Smooth muscle cell of the brain vasculature (primary cell): ENCODE results near the gene PGC.

ENCODE experiments used
- DNase-seq: peaks from one replicate; pipeline ENCODE4 v3.0.0-alpha.2; 2012; ENCODE audit warnings: low read depth, low spot score

The PGC gene

DNA sequence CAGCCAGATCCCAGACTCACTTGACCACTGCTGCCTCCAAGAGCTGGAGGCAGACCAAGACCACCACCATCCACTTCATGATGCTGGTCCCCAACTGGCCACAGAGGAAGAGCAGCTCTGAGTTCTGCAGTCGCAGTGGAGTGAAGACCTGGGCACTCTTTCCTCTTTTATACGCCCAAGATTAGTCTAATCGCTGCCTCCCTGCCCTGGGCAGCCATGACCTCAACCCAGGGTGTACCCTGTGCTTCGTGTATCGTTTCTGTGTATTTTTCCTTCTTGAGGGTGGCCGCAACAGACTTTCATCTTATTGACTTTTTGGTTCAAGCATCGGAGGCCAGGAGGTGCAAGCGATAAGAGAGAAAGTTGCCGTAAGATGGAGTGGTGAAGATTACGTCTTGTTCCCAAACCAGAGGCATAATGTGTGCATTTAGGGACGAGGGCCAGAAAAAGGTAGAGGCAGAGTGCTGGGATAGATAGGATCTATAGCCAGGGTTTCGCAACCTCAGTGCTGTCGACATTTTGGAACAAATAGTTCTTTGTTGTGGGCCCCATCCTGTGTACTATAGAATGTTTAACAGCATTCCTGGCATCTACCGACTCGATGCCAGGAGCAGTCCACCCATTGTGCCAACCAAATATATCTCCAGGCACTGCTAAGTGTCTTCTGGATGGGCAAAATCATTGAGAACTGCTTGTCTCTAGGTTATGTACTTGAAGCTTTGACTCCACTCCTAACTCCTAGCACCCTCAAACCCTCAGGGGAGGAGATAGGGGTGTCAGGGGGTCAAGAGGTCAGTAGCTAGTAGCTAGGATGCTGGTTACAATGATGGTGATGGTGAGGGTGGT, at the start of gene PGC:
Gene PGC, minus strand, starts transcription at position 142 of the 846 bp plus-strand sequence. Its CDS starts 63 bp downstream, at position 79.
- no peak for DNase-seq

- DNase-seq = no peak
Measured at GRCh38 chr6:41796474-41796873, 49.3 kb upstream of the PGC start.

DNA sequence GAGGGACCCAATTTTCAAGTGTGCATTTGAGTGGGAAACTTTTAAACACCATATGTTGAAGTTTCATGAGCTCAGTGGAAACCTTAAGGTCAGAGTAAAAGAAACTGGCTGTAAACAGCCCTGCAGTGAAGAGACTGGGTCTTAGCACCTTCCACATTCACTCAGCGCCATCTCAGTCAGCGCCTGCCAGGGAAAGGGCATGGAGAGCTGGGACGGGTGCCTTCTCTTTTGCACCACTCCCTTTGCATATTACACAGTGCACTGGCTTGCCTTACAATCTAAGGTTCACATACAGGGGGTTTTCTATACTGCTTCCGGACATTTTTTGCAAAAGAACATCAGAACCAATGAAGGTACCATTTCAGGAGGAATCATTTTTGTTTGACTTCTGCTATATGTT, 44.8 kb upstream of the PGC start:
- no peak for DNase-seq

DNA sequence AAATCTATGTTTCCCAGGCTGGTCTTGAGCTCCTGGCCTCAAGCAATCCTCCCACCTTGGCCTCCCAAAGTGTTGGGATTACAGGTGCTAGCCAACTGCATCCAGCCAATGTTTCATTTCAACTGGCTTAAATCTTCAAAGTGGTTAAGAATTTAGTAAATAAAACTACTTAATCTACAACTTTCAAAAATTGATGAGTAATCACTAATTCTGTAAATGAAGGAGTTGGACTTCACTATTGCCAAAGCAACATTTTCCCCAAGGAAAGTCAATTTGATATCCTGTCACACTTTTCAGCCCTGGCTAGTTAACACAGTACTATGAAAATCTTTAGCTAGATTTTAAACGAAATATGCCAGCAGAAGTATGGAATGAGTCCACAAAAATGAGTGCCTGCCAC, 44.1 kb upstream of the PGC start:
- DNase-seq = no peak

GRCh38 chr6:41790045-41790444, 42.8 kb upstream of the PGC start:
- no peak for DNase-seq

GRCh38 chr6:41789390-41789724, 42.2 kb upstream of the PGC start:
- no peak for DNase-seq

DNA sequence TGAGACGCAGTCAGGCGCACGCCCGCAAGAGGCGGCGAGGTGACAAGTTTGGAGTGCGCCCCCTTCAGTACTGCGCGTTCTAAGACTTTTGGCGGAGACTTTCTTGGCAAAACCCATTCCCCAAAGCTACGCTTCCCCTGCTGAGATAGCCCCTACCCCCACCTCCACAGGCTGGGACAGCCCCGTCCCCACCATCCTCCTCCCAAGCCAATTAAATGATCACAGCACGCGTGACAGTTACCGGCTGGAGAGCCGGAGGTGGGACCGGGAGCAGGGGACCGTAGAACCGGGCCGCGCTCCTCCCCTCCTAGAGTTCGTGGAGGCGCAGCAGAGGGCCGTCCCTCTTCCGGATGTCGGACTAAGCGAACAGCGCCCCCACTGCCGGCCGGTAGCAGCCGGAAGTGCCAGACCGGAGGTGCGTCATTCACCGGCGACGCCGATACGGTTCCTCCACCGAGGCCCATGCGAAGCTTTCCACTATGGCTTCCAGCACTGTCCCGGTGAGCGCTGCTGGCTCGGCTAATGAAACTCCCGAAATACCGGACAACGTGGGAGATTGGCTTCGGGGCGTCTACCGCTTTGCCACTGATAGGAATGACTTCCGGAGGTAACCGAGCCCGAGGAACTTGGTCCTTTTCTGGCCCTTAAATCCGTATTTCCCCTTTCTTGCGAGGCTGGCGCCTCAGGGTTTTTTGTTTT, 40.2 kb upstream of the PGC start, which contains the start of gene TOMM6:
Gene TOMM6, plus strand, starts transcription at position 476 of the 699 bp plus-strand sequence. Its CDS starts 4 bp downstream, at position 480.
- peak; percentile 90 for DNase-seq

GRCh38 chr6:41786451-41787218, 39.4 kb upstream of the PGC start:
- peak; percentile 39 for DNase-seq

GRCh38 chr6:41785689-41786450, 38.7 kb upstream of the PGC start:
- DNase-seq = no peak

- no peak for DNase-seq
Measured at GRCh38 chr6:41785254-41785653, 38.1 kb upstream of the PGC start.

- DNase-seq = no peak
Measured at GRCh38 chr6:41784581-41785171, 37.5 kb upstream of the PGC start.

- no peak for DNase-seq
Measured at GRCh38 chr6:41783106-41783780, 36.0 kb upstream of the PGC start.

GRCh38 chr6:41781366-41781730, 34.2 kb upstream of the PGC start:
- DNase-seq = no peak

GRCh38 chr6:41780551-41781365, 33.6 kb upstream of the PGC start, which contains the start of gene PRICKLE4:
PRICKLE4 (plus strand) TSS chr6:41780782; CDS start chr6:41783474, 2,692 bp downstream.
- DNase-seq = no peak

DNA sequence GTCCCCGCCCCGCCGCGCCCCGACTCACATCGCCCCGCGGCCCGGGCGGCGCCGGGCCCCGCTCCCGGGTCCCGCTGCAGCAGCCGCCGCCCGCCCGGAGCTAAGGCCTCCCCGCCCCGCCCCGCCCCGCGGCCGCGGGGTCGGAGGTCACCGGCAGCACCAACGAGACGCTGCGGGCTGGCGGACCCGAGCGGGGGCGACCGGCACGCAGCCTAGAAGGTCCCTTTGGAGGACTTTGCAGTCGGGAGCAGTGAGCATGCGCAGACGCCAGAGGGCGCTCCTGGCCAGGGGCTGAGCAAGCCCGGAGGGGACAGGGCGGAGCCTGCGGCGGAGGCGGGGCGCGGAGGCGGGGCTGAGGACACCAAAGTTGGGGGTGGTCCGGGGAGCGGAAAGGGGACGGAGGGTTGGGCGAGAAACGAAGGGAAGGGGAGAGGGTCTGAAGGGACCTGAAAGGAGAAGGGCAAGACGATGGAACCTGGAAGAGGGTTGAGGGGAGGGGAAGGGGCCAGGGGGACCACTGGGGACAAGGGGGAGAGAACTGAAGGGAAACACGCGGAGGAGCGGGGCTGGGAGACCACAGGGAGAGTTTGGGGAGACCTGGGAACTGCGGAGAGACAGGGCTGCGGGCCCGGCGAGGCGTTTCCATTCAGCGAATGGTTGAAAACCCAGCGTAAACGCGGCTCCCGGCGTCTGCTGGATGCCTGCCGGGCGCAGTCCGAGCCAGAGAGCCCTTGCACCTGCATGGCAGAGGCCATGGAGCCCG, 32.8 kb upstream of the PGC start, which contains the start of gene FRS3:
Gene FRS3, minus strand, starts transcription at position 113 of the 763 bp plus-strand sequence. CDS start 2,913 bp downstream, outside the sequence.
- DNase-seq = peak; percentile 87

GRCh38 chr6:41779336-41779735, 32.1 kb upstream of the PGC start:
- no peak for DNase-seq

GRCh38 chr6:41778895-41779294, 31.7 kb upstream of the PGC start:
- no peak for DNase-seq

DNA sequence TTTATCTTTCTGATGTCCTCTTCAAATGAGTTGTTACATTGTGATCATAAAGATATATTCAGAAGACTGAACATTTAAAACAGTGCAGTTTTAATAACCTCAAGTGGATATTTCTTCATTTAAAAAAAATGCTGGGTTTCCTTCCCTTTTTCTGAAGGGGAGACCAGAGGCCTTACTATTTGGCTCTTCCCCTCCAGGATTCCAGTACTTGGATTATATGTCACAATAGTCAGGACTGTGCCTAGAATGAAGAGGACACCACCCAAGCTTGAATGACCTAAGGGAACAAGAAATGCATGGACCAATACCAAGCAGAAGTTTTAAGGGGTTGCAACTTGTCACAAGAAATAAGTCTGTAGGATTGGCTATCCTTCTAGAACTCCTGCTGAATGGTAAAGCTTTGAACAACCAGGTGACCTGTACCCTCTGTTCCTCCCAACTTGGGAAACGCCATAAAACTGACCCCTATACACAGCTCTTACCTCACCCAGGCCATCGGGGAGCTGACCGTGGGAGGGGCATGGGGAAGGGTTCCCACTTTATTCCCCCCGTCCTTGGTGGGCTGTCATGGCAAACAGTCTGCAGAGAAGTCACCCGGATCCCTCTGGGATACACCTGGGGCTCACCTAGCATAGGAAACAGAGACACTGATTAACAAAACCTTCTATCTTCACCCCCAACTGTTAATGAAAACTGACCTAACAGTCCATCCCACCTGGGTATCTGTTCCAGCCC, 30.5 kb upstream of the PGC start:
- DNase-seq = no peak
